K562 (cell line): ENCODE results near the gene ZSWIM8. TPM values are rescaled to one million over a fixed set of nuclear protein-coding genes. Genes with fewer than 3 reads are reported as not detected.

ENCODE experiments used
- ATAC-seq: fragments of 200-7000 bp; cut with Tn5 transposase; 3 replicates; pipeline ENCODE4 v1.9.1; 2020; ENCODE audit warnings: moderate library complexity
- BruUV-seq: library from RNA; stranded (reverse); fragments of 400-500 nt; replicated peaks from 2 replicates; lab custom pipeline; 2021; lab: Mats Ljungman, UMichigan
- CTCF ChIA-PET: fragments of 300-600 bp; formaldehyde crosslinking; extraction: SDS; loops from one replicate; lab custom pipeline; 2021; ENCODE audit warnings: low intra/inter-chr PET ratio; lab: Yijun Ruan, JAX
- POLR2A ChIA-PET: fragments of 300-600, 350-650 bp; sonication (Branson Sonifier 250); formaldehyde crosslinking; extraction: SDS; loops from one replicate; lab custom pipeline; 2021; ENCODE audit warnings: antibody characterized with exemption, inconsistent platforms; lab: Yijun Ruan, JAX
- DNase-seq, 4 experiments: peaks; one replicate each; pipeline versions ENCODE4 v3.0.0 to v3.0.0-alpha.2; 2011 to 2018; ENCODE audit warnings: low spot score in 3 of 4, mixed read lengths in 3 of 4; ENCODE audit errors: extremely low read depth in 1 of 4
- FAIRE-seq: peaks from 2 replicates; lab custom pipeline; 2011; peaks lifted over from hg19 to GRCh38; lab: Jason Lieb, UNC
- H2AFZ ChIP-seq: 2 replicates; pipeline ENCODE4 v1.6.0; 2011; ENCODE audit warnings: low read depth, low read length, control low read depth, inconsistent platforms
- H3K27ac ChIP-seq: fragments of 200-600 bp; 3 replicates; pipeline ENCODE4 v1.8.0; 2011; ENCODE audit warnings: low read depth, mild to moderate bottlenecking, control low read depth, inconsistent platforms, low read length, moderate library complexity, mixed read lengths; ENCODE audit errors: extremely low read depth
- H3K27me3 ChIP-seq, 2 experiments: fragments of 300-600 bp in 1 of 2; 2 replicates in 1 of 2; 3 replicates in 1 of 2; pipeline versions ENCODE4 v1.6.0 to v1.8.0; 2011; ENCODE audit warnings: inconsistent platforms in 2 of 2, low read length in 2 of 2, mild to moderate bottlenecking in 1 of 2, mixed read lengths in 1 of 2, moderate library complexity in 1 of 2; ENCODE audit not compliant: control insufficient read depth in 2 of 2, insufficient read depth in 2 of 2
- H3K36me3 ChIP-seq: fragments of 300-600 bp; 3 replicates; pipeline ENCODE4 v1.8.0; 2011; ENCODE audit warnings: mild to moderate bottlenecking, low read length, inconsistent platforms; ENCODE audit not compliant: control insufficient read depth, insufficient read depth
- H3K4me1 ChIP-seq, 2 experiments: fragments of 200-600 bp in 1 of 2; replicated peaks in 1 of 2; 2 replicates in 1 of 2; 3 replicates in 1 of 2; pipeline versions ENCODE4 v1.5.1 to v1.8.0; 2011; ENCODE audit warnings: inconsistent platforms in 2 of 2, low read length in 2 of 2, mild to moderate bottlenecking in 1 of 2, mixed read lengths in 1 of 2, moderate library complexity in 1 of 2; ENCODE audit not compliant: control insufficient read depth in 2 of 2, insufficient read depth in 2 of 2
- H3K4me2 ChIP-seq: 2 replicates; pipeline ENCODE4 v1.6.1; 2011; ENCODE audit warnings: low read length, control low read depth, inconsistent platforms, mixed read lengths; ENCODE audit not compliant: insufficient read depth
- H3K4me3 ChIP-seq: fragments of 200-600 bp; sonication (generic), shearing (Covaris generic); 2 replicates; pipeline ENCODE4 v1.5.1; 2016; ENCODE audit warnings: control low read depth, inconsistent platforms
- H3K79me2 ChIP-seq: fragments of 200-600 bp; 3 replicates; pipeline ENCODE4 v1.8.0; 2011; ENCODE audit warnings: low read length, inconsistent platforms; ENCODE audit not compliant: control insufficient read depth, insufficient read depth
- H3K9ac ChIP-seq, 2 experiments: 2 replicates each; pipeline versions ENCODE4 v1.6.0 to v1.6.1; 2011; ENCODE audit warnings: low read depth in 2 of 2, low read length in 2 of 2, control low read depth in 1 of 2, inconsistent platforms in 1 of 2, mild to moderate bottlenecking in 1 of 2, mixed read lengths in 1 of 2; ENCODE audit not compliant: insufficient read depth in 1 of 2
- H3K9me1 ChIP-seq: one replicate; pipeline ENCODE4 v1.6.0; 2011; ENCODE audit warnings: inconsistent platforms, mild to moderate bottlenecking, low read length, moderate library complexity; ENCODE audit not compliant: control insufficient read depth, insufficient read depth
- H3K9me3 ChIP-seq: replicated peaks from 2 replicates; pipeline ENCODE4 v1.5.1; 2011; ENCODE audit warnings: low read depth, low read length, inconsistent platforms; ENCODE audit not compliant: control insufficient read depth, insufficient read depth
- H4K20me1 ChIP-seq: replicated peaks from 2 replicates; pipeline ENCODE4 v1.6.1; 2011; ENCODE audit warnings: low read length, inconsistent platforms, mixed read lengths; ENCODE audit not compliant: control insufficient read depth, insufficient read depth
- ARHGAP35 ChIP-seq: fragments of 450-650 bp; IDR thresholded peaks from 2 replicates; pipeline ENCODE4 v1.6.1; 2018; ENCODE audit not compliant: partially characterized antibody
- ATF7 ChIP-seq: fragments of 450-650 bp; IDR thresholded peaks from 2 replicates; pipeline ENCODE4 v1.7.1; 2014; ENCODE audit warnings: mild to moderate bottlenecking, moderate library complexity
- BMI1 ChIP-seq: fragments of 150-350 bp; IDR thresholded peaks from 2 replicates; pipeline ENCODE4 v1.6.1; 2014; ENCODE audit warnings: low read length
- CBFB ChIP-seq: sonication (generic); formaldehyde crosslinking; IDR thresholded peaks from 2 replicates; pipeline ENCODE4 v1.4.0; 2020; ENCODE audit warnings: mild to moderate bottlenecking, missing genetic modification reagents
- DIDO1 ChIP-seq: fragments of 450-650 bp; IDR thresholded peaks from 2 replicates; pipeline ENCODE4 v1.6.1; 2016; ENCODE audit warnings: low read depth, missing biosample characterization, missing genetic modification characterization
- E2F3 ChIP-seq: fragments of 250-450 bp; sonication (Bioruptor Pico); IDR thresholded peaks from 2 replicates; pipeline ENCODE4 v1.4.0; 2020; ENCODE audit warnings: mild to moderate bottlenecking
- KAT7 ChIP-seq: sonication (generic); formaldehyde crosslinking; IDR thresholded peaks from 2 replicates; pipeline ENCODE4 v1.8.0; 2022; ENCODE audit warnings: missing genetic modification reagents, mild to moderate bottlenecking, borderline replicate concordance
- LEF1 ChIP-seq: fragments of 450-650 bp; IDR thresholded peaks from 2 replicates; pipeline ENCODE4 v1.6.1; 2016; ENCODE audit warnings: mild to moderate bottlenecking
- POLR2G ChIP-seq: fragments of 200-400 bp; formaldehyde crosslinking; IDR thresholded peaks from 2 replicates; pipeline ENCODE4 v1.6.1; 2017; ENCODE audit warnings: low read depth, mild to moderate bottlenecking, antibody characterized with exemption, low read length, moderate library complexity
- PRMT5 ChIP-seq: sonication (generic); formaldehyde crosslinking; IDR thresholded peaks from 2 replicates; pipeline ENCODE4 v1.5.0; 2020; ENCODE audit warnings: missing genetic modification reagents
- PURB ChIP-seq: sonication (generic); formaldehyde crosslinking; IDR thresholded peaks from 2 replicates; pipeline ENCODE4 v1.9.0; 2021; ENCODE audit warnings: low read depth, mild to moderate bottlenecking, missing genetic modification reagents
- RUNX1 ChIP-seq: sonication (generic); IDR thresholded peaks from 2 replicates; pipeline ENCODE4 v1.6.1; 2016; ENCODE audit warnings: antibody characterized with exemption, low read depth
- STAT5B ChIP-seq: fragments of 250-450 bp; sonication (Bioruptor Pico); IDR thresholded peaks from 2 replicates; pipeline ENCODE4 v1.8.0; 2021; ENCODE audit warnings: mild to moderate bottlenecking, inconsistent platforms
- ZNF354B ChIP-seq: fragments of 250-450 bp; sonication (Bioruptor Pico); IDR thresholded peaks from 2 replicates; pipeline ENCODE4 v1.4.0; 2020
- ZNF551 ChIP-seq: fragments of 250-450 bp; sonication (Bioruptor Pico); IDR thresholded peaks from 2 replicates; pipeline ENCODE4 v1.5.0; 2021; ENCODE audit warnings: mild to moderate bottlenecking, moderate library complexity
- whole genome bisulfite sequencing: fragments of 100-300 bp; shearing (Covaris generic); methylation state at CpG from one replicate; pipeline ENCODE4 v1.1.6; 2016; ENCODE audit warnings: low coverage, mixed read lengths; ENCODE audit not compliant: insufficient coverage; ENCODE audit errors: missing lambda C conversion rate; 5-methylcytosine and 5-hydroxymethylcytosine counted together
- in situ Hi-C: fragments of 300-500 bp; cut with MboI; formaldehyde crosslinking; loops from 4 replicates; pipeline ENCODE4 v1.15.0; 2018; ENCODE audit warnings: inconsistent platforms, mixed read lengths
- intact Hi-C: fragments of 100-400 bp; cut with micrococcal nuclease; formaldehyde crosslinking; loops from 2 replicates; pipeline ENCODE4 v1.14.2; 2022
- polyA plus RNA-seq, 8 experiments: library from polyadenylated mRNA; depleted of rRNA in 4 of 8; stranded (reverse) in 5 of 8; unstranded in 3 of 8; fragments of >200 nt; fragmentation: Nextera tagmentation in 2 of 8; fragmentation: Illumina TruSeq in 1 of 8; extraction: Ambion mirVana in 2 of 8; extraction: Trizol in 1 of 8; gene quantifications; 2 replicates each; pipeline versions ENCODE4 v1.2.1 to v1.2.3, GENCODE V29; 2011 to 2014; ENCODE audit warnings: inconsistent platforms in 1 of 8, missing spikeins in 1 of 8
- total RNA-seq, 7 experiments: library from RNA; depleted of rRNA in 6 of 7; stranded (reverse); fragments of >200 nt in 6 of 7; fragmentation: Illumina TruSeq in 2 of 7; extraction: Trizol in 2 of 7; gene quantifications; 2 replicates each; pipeline versions ENCODE4 v1.2.1 to v1.2.3, GENCODE V29; 2011 to 2021; ENCODE audit warnings: low replicate concordance in 1 of 7
- TF ChIP-seq, protein P1 (sequence below): fragments of 250-450 bp; sonication (Bioruptor Pico); IDR thresholded peaks from 2 replicates; pipeline ENCODE4 v1.8.0; 2021; ENCODE audit warnings: moderate library complexity, mild to moderate bottlenecking, inconsistent platforms

Gene ZSWIM8
- total and polyA plus RNA-seq, 9 of the 15 experiments (the other 6 are each of a cell fraction or from before 2014, with no cell fraction given) = 5.6 to 47.8 (median 26.7) TPM

DNA sequence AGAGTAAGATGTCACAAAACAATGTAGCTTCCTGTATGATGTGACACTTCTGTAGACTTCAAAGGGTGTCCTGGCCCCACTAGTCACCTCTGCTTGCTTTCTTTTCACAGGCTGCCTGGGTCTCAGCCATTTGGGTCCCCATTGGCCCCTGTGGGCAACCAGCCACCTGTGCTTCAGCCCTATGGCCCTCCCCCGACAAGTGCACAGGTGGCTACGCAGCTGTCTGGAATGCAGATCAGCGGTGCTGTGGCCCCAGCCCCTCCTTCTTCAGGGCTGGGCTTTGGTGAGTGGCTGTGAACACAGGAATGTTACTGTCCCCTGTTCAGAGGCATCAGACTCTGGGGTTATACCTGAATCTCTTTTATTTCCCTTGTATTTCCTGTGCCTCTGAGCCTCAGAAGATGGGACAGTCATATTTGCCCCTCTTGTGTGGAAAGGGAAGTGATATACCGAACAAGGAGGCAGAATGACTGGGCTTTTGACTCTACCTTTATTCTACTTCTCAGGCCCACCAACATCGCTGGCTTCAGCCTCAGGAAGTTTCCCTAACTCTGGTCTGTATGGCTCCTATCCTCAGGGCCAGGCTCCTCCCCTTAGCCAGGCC is 25.8 kb upstream of the ZSWIM8 start:
- in situ Hi-C loops = no loop called here
- CTCF ChIA-PET = interaction anchor here (0.6 kb wide), 1 partner anchor 884 kb away, joined by 3 read pairs; no protein-coding TSS in a partner anchor
- 81% methylated on average over 5 of the region's 5 CpGs for WGBS
- H3K4me3 ChIP-seq = no peak overlapping the region
- TF ChIP-seq CBFB (CRISPR knock-in tag) (no peak), POLR2G (0 out of 2 replicates have a peak, but pooled peaks have one; percentile 20)
- TF ChIP-seq, all 486 proteins: peak for 1
- Histone ChIP-seq H3K9me1 (peaks cover 2% of the 10 kb centered on the region), H3K36me3 (peaks cover 76% of the 10 kb centered on the region), H3K79me2 (peaks cover 13% of the 10 kb centered on the region), H3K4me1 (peaks cover 5 to 8% of the 10 kb centered on the region in 2 experiments; a peak in 4 of 5 replicates), H3K27me3 (no peaks in the 10 kb centered on the region), H3K27ac (no peak overlapping the region), H2AFZ (no peak overlapping the region), H3K9ac (peak overlapping the region in 1 of 2 experiments; percentile 65; a peak in 1 of 4 replicates), H3K4me2 (no peak overlapping the region), H3K9me3 (no peaks in the 10 kb centered on the region), H4K20me1 (no peaks in the 10 kb centered on the region)
- no TSS peak for BruUV-seq
- no peak for DNase-seq
- FAIRE-seq = no peak
- no peak for ATAC-seq
- intact Hi-C loops = no loop called here
- POLR2A ChIA-PET = interaction anchor here (0.6 to 9.9 kb wide), 5 partner anchors 10 to 209 kb away, joined by 3 to 137 read pairs (median 4); partner anchors contain the start of gene SEC24C

DNA sequence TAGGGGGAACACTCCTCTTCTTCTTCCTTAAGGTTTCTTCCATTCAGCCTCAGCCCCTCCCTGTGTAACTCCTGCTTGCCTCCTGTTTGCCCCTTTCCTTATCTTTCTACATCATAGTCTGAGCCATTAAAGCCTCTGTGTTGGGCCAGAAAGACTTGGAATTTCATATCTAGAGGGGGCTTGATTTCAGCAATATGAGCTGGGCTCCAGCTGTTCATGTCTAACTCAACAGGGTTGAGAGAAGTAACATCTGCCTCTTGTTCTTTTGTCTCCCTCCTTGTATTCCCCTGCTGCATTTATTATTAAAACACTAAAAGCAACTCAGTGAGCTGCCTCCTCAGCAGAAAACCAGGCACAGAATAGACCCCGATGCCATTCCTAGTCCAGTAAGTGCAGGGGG is 23.6 kb upstream of the ZSWIM8 start:
- no peaks in the 10 kb centered on the region for H4K20me1 ChIP-seq
- H3K9me1 ChIP-seq = peaks cover 3% of the 10 kb centered on the region
- H3K36me3 ChIP-seq = peaks cover 88% of the 10 kb centered on the region
- ChIA-PET POLR2A (interaction anchor here (0.6 to 9.9 kb wide), 4 partner anchors 8 to 20 kb away, joined by 3 to 137 read pairs (median 12); partner anchors contain the start of genes CHCHD1 and SEC24C), CTCF (no interaction called here)
- FAIRE-seq (no peak), ATAC-seq (no peak), DNase-seq (no peak)
- no peak overlapping the region for H3K4me3 ChIP-seq
- in situ Hi-C loops (no loop called here), intact Hi-C loops (no loop called here)
- no peaks in the 10 kb centered on the region for H3K27me3 ChIP-seq
- no peaks in the 10 kb centered on the region for H3K9me3 ChIP-seq
- H3K27ac ChIP-seq = no peak overlapping the region
- no TSS peak for BruUV-seq
- no peak overlapping the region for H3K9ac ChIP-seq
- no peak overlapping the region for H2AFZ ChIP-seq
- peaks cover 6% of the 10 kb centered on the region; the same call in 2 of the 3 replicates for H3K79me2 ChIP-seq
- no peak overlapping the region for H3K4me2 ChIP-seq
- 94% methylated on average over 1 of the region's 1 CpG for WGBS
- peaks cover 0 to 6% of the 10 kb centered on the region in 2 experiments; a peak in 2 of 5 replicates for H3K4me1 ChIP-seq
- TF ChIP-seq LEF1 (no peak), PRMT5 (CRISPR knock-in tag) (no peak), STAT5B (no peak), ARHGAP35 (no peak), ZNF354B (CRISPR knock-in tag) (no peak), DIDO1 (tag) (no peak), RUNX1 (no peak), ATF7 (no peak), BMI1 (no peak), KAT7 (CRISPR knock-in tag) (no peak), E2F3 (no peak), ZNF551 (CRISPR knock-in tag) (no peak), PURB (no peak)
- TF ChIP-seq, protein P1, sequence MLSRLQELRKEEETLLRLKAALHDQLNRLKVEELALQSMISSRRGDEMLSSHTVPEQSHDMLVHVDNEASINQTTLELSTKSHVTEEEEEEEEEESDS (CRISPR knock-in tag) = no peak
